GDM1 (cell line): ENCODE results near the gene COPZ1.
"Not testable (repeated sequence)": the region's sequence is repeated elsewhere in the genome, so short reads cannot be mapped to it uniquely, and the experiment has no call there.

Source experiments
- DNase-seq: peaks from one replicate; lab custom pipeline; 2025; lab: John Stamatoyannopoulos, UW

Gene COPZ1

DNA sequence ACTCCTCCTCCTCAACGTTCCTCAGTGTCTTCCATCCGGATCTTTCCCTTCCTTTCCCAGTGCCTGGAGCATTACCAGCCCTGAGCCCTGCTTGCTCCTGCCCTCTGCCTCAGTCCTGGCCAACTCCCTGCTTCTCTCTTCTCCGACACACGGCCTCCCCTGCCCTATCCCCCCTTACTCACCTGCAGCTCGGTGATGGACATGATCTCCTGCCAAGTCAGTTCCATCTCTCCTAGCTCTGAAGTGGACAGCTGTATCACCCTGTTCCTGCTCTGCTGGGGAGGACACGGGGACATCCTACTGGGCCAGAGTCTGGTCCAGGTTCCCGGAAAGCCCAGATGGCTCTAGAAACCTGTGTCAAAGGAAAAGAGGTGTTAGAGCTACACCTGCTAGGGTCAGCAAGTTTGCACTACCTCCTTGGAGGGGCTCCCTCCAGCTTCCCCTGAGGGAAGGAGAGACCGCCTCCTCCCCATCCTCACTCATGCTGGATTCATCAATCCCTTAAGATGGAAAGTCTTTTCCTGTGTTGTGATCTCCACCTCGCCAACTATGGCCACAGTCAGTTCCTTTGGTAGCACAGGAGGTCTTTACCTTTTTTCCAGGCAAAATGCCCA is 29.9 kb upstream of the COPZ1 start:
- no peak for DNase-seq

DNA sequence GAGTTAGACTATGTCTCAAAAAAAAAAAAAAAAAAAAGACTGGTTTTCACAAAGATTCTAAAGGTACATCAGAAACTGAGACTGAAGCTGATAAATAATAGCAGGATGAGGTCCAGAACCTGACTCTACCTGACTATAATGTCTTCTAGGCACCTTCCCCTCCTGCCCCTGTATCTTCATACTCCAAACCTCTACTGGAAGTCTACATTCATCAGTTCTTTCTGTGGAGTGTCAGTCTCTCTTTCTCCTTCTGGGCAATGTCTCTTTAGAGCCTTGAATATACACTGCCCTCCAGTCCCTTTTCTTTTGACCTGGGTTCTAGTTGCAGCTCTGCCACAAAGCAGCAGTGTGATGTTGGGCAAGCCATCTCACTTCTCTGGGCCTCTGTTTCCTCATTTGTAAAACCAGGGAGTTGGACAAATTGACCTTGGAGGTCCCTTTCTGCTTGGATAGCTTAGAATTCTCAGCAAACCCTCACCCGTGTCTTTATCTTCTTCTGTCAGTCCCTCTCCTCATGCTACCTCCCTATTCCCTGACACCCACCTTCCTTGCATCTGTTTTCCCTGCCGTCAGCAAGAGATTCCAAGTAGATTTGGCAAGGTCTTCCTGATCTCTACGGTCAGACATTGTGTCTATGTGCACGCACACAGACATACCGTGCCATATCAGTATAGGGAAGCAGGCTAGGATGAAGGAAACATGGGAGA is 28.4 kb upstream of the COPZ1 start:
- no peak for DNase-seq

DNA sequence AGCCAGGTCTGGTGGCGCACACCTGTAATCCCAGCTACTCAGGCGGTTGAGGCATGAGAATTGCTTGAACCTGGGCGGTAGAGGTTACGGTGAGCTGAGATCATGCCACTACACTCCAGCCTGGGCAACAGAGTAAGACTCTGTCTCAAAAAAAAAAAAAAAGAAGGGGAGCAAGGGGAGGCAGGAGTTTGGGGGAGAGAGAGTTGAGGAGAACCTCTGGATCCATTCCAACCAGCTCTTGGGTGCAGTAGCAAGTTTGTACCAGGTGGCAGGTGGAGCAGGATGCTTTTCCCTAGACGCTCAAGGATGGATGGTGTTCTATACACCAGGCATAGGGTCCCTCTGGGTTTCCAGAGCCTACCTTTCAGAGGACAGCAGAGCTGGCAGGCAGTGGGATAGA is 26.0 kb upstream of the COPZ1 start:
- no peak for DNase-seq

DNA sequence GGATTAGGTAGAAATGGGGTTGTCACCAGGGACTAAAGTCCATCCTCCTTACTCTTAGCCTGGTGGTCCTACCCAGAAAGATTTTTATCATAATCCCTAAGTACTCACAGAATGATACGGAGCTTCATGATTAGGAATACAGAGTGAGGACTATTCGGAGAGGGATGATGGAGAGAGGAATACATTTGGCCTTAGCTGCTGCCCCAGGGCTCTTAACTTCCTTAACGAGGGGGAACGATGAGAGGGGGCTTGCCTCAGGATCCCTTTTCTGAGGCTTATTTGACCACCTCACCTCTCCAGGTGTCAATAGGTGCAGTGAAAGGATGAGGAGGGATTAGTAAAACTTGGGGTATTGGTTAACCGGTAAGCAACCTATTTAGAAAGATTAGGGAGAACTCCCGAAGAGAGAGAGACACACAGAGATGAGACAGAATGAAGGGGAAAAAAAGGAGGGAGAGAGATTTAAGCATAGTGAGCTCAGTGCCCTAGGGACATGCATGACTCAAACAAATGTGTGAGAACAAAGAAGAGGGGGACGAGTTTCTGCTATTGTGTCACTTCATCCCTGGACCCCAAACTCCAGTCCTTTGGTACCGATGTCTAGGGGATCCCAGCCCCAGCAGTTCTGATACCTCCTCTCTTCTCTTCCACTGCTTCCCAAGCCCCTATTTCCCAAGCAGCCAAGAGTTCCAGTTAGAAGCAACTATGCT is 25.3 kb upstream of the COPZ1 start:
- DNase-seq = no peak

DNA sequence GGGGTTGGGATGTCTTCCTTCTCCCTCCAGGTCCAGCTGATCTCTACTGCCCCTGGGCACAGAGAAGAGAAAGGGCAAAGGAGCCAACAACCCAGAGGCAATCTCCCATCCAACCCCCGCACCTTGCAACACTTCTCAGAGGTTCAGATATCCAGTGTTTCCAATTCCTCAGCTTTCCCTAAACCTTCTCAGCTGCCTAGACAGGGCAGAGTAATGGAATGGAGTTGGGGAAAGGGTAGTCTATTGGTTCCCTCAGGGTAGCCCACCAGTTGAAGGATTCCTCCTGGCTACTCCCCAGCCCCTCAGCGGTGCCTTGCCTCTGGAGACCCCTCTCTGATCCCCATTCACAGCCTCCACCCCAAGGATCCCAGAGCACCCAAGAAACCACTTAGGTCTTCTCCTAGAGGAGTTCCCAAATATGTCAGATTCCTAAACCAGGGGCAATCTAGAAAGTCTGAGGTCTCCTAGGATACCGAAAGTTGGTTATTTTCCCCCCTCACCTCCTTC is 24.7 kb upstream of the COPZ1 start:
- DNase-seq = no peak

DNA sequence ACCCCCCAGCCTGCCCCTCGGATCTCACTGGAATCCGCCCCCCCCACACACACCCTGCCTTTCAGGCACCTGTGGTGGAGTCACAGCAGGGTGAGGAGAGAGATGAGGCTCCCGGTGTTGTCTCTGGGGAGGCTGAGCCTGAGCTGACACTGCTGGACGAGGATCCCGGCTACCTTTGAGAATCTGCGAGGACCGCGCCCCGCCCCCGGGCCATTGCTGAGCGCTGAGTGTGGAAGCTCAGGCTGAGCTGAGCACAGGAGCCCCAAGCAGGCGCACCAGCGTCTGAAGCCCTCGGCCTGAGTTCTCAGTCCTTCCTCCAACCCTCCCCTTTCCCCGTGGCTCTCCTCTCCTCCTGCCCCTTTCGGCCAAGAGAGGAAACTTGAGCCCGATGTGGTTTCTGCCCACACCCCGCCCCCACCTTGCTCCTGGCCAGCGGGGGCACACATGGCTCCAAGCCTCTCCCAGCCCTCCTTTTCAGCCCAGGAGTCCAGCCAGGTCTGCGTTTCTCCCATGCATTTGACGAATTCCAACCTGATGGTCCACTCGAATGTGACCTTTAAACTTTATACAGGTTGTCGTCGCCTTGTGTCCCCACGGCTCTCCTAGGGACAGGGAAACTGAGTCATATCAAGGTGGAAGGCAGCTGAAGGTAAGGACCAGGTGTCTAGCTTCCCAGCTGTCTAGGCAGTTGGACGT is 24.1 kb upstream of the COPZ1 start, which contains the start of gene NFE2:
Gene NFE2, minus strand, starts transcription at position 284 of the 696 bp plus-strand sequence. CDS start 5,767 bp downstream, outside the sequence.
- peak; percentile 85 for DNase-seq

DNA sequence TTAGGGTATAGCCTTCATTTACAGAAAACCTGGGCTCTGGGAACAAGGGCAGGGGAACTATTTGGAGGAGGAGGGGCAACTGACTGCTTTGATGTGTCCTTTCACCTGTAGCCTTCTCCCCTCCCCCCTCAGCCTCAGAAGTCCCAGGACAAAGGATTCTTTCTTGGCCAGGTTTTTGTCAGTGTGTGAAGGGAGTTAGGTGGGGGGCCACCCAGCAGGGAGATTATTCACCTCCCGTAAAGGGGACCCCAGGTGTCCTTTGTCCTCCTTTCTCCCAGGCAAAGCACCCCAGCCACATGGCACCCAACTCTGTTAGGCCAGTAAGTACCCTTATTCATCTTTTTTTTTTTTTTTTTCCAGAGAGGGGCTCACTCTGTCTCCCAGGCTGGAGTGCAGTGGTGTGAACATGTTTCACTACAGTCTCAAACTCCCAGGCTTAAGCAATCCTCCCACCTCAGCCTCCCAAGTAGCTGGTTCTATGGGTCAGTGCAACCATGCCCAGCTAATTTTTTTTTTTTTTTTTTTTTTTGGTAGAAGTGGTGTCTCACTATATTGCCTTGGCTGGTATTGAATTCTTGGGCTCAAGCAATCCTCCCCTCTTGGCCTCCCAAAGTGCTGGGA is 23.4 kb upstream of the COPZ1 start:
- DNase-seq = no peak

DNA sequence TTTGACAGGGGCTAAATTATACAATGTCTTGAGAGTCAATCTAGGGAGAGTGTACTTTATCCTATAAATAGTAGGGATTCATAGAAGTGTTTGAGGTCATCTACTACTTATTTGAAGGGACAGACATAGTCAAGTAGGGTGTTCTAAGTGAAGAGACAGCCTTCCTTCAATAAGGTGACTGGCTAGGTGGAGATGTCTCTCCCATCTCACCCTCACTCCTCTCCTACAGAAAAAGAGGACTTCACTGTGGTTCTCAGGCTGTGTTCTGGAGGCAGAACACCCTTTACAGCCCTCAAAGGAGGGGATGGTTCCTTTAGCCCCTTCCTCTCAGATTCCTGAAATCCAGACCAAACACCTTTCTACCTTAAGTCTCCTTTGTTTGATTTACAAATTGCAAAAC is 21.3 kb upstream of the COPZ1 start:
- no peak for DNase-seq

DNA sequence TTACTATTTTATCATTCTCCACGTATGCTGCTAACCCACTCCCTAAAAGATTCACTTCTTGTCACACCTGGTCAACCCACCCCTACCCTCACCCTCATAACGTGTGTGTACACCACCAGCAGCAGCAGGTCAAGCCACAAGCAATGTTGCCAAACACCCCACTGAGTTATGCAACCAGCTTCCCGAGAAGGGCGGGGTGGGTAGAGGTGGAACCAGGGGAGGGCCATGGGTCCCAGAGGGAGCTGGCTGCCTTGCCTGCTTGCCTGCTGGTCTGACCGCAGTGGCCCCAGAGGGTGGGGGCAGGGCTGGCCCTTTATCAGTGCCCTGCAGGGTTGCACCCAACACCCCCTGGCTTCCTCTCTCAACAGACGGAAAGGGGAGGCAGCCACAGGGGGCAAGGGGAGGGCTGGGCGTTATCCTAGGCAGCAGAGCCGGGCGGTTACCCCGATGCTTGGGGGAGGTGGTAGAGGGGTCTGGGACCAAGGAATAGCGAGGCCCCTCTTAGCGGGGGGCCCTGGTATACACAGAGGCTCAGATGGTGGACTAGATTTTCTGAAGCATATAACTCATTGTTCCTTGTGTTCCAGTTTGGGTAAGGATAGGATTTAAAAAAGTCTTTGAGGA is 20.6 kb upstream of the COPZ1 start:
- DNase-seq = peak; percentile 98

DNA sequence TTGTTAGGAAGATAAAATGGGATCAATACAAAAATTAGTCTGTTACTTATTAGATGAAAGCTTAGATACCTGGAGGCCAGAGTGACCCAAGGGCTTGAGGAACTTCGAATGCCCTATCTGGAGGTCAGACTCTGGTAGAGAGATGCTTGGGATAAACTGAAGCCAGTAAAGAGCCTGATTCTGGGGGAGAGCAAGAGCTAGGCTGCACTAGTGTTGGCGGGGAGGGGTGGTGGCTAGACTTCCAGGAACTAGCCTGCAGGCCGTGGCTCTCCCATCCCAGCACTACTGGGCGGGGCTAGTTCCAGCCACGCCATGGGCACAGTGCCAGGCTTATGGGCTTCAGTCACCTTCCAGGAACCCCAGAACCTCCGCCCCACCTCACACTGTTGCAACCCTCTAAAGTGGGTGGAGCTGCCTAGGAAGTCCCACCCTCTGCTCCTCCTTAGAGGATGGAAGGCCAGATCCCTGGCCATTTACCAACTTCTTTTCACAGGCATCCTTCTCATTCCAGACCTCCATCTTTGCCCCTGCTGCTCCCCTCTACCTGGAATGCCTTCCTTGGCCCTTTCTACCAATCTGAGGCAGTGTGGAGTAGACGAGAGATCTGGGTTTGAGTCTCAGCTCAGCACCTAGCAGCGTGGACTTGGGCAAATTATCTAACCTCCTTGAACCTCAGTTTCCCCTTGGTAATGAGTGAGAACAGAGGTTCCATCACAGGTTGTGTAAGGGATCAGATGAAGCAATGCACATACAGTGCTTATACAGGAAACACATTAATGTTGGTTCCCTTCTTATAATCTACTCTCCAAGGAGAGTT is 17.8 kb upstream of the COPZ1 start:
- peak; percentile 97 for DNase-seq

DNA sequence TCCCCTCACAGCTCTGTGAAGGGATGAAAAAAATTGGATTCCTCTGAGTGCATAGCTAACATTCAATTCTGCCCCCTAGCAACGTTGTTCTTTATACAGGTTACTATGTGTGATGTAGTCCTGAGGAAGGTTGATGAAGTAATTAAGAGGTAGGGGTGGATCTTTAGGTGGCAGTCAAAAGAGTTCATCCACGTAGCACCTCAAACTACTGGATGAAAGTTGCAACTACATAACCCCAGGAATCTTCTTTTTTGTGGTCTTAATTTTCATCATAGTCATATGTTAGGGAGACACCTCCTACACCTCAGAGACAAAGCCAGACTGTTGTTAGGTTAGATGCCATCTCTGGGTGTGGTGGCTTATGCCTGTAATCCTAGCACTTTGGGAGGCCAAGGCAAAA is 13.9 kb upstream of the COPZ1 start:
- DNase-seq = no peak

DNA sequence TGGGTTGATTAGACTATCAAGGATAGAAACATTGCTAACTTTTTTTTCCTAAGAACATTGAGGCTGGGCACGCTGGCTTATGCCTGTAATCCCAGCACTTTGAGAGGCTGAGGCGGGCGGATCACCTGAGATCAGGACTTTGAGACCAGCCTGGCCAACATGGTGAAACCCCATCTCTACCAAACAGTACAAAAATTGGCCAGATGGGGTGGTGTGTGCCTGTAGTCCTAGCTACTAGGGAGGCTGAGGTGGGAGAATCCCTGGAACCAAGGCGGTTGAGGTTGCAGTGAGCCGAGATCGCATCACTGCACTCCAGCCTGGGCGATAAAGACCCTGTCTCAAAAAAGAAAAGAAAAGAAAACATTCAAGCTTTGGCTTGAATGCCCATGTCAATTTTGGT is 12.6 kb upstream of the COPZ1 start:
- DNase-seq = not testable (repeated sequence)

DNA sequence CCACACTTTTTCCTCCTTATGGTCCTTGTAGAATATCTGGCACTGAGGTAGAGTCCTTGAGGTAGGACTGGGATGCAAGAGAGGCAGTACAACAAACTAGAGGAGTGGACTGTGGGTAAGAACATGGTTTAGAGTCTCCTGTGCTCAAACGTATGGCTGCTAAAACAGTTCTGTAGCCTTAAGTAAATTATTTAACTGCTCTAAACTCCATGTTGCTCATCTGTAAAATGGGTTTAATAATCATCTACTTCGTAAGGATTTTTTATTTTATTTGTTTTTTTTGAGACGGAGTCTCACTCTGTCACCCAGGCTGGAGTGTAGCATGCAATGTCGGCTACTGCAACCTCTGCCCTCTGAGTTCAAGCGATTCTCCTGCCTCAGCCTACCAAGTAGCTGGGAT is 3.6 kb upstream of the COPZ1 start:
- no peak for DNase-seq

DNA sequence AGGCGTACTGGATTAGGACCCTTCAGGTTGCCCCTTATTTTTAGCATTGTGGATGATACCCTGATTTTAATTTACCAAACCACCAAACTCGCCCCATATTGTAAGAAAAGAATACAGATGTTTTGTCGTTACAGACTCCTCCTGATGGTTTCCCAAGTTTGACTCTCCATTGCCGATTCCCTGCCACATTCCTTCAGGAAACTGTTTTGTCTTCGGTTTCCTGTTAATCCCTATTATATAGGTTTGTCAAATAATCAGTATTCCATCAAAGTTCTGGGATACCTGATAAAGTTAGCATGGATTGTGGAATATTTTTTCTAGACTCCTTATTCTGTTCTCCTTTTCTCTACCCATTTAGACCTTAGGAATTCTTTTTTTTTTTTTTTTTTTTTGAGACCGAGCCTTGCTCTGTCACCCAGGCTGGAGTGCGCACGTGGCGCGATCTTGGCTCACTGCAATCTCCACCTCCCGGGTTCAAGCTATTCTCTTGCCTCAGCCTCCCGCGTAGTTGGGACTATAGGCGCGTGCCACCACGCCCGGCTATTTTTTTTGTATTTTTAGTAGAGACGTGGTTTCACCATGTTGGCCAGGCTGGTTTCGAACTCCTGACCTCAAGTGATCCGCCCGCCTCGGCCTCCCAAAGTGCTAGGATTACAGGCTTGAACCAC is 645 bp downstream of the COPZ1 start:
- not testable (repeated sequence) for DNase-seq

DNA sequence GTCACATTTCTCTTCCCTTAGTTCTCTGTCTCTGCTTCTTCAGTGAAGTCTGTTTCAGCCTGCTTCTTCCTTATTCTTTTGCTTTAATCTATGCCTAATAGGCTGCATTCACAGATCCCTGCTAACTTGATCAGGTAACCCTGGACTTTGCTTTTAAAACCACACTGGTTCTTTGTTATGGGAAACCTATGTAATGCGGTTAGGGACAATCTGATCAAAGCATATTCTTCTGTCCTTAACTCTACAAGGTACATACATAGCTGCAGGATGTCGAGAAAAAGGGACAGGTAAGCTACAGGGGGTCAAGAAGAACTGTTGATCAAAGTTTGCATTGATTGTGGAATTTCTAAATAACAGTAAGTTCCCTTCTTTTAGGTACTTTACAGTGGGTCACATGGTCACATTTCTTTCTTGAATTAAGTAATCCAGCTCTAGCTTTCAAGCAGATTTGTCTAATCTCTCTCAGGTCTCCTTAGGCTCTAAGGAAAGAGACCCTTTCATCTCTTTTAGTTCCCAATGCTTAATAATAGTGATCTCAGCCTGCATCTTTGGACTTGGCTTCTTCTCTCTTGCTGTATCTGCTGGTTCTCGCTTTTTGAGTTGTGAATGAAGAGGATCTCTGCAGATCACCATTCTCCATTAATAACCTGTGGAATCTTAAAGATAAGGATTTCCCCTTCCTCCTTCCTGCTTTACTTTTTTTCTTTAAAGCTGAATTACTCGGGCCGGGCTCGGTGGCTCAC is 3.8 kb downstream of the COPZ1 start:
- no peak for DNase-seq

DNA sequence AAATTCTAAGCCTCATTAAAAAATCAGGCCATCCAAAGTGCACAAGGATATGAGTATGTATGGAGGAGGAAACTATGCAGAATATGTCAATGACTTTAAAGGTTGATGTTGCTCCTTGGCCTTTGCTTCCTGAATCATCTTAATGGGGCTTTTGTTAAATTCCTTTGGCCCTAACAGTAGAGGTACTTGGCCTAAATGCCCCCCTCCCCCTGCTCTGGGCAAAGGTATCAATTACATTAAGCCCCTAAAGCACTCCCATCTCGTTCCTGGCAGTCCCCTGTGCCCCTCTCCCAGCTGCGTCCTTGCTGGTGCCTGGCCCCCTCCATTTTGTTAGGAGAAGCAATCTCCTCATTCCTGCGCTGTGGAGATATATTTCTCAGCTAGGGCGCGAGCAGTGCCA is 4.8 kb downstream of the COPZ1 start:
- no peak for DNase-seq

DNA sequence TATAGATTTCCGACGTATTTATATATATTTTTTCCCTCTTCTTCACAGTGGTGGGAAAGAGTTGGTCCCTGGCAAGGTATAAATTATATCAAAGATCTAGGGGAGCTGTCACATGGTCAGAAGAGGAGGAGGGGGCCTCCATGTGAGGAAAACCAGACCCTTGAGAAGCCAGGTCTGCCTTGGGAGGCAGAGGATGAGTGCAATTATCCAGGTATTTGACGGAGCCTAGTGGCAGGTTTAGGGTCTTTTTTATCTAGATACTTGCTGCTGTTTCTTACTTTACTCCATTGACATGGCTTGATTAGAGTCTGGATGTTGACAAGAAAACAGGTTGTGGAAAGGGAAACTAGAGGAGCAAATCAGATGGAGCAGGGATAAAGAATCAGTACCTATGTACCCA is 5.5 kb downstream of the COPZ1 start:
- no peak for DNase-seq

DNA sequence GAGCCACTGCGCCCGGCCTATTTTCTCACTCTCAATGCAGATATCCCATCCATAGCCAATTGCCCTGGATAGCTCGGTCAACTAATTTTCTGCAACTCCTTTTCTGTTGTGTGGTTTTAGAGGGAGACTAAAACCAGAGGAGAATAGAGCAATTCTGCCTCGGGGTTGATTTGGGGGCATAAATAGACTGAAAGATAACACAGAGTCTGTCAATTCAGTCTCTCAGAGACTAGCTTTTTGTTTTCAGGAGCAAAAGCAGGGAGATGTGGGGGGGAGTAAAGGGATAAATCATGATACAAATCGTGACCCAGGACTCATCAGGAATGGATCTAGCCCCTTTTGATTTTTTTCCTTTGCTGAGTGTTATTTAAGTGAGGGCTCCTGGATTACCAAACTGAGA is 6.5 kb downstream of the COPZ1 start:
- DNase-seq = no peak

DNA sequence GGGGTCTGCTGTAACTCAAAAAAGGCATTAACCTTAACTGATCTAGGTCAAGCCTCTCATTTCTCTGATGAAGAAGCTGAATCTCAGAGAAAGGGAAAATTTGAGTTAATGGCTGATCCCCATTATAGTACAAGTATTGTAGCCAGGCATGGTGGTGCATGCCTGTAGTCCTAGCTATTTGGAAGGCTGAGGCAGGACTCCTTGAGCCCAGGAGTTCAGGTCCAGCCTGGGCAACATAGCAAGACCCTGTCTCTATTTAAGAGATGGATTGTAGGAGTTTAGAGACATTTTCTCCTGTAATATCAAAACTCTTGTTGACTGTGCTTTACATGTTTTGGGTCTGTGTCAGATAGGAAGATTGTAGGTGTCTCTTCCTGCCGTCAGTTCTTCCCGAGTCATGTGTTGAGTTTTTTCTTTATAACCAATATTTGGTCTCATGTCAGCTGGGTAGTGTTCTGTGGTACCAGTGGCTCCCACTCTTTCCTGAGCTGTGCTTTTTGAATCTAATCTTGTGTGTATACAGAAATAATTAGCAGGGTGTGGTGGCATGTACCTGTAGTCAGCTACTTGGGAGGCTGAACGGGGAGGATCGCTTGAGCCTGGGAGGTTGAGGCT is 8.6 kb downstream of the COPZ1 start:
- no peak for DNase-seq
